SK-N-SH treated with all-trans-retinoic acid at 6 μM for 48 hours (cell line): Measurements from ENCODE around the gene SYNJ1.

Experiments
- ATAC-seq: fragments of 200-7000 bp; cut with Tn5 transposase; 3 replicates; pipeline ENCODE4 v1.9.1; 2020; ENCODE audit warnings: mild to moderate bottlenecking, moderate library complexity
- ARNTL ChIP-seq: fragments of 450-650 bp; formaldehyde crosslinking; IDR thresholded peaks from 2 replicates; pipeline ENCODE4 v1.5.0; 2020; ENCODE audit warnings: low read depth, mild to moderate bottlenecking, moderate library complexity, borderline replicate concordance
- BACH2 ChIP-seq: fragments of 250-450 bp; sonication (Bioruptor Pico); IDR thresholded peaks from 2 replicates; pipeline ENCODE4 v1.9.0; 2021; ENCODE audit warnings: mild to moderate bottlenecking, borderline replicate concordance
- CREB5 ChIP-seq: fragments of 250-450 bp; sonication (Bioruptor Pico); IDR thresholded peaks from 2 replicates; pipeline ENCODE4 v1.5.1; 2020; ENCODE audit warnings: low read depth, mild to moderate bottlenecking, moderate library complexity
- CSDC2 ChIP-seq: fragments of 250-450 bp; sonication (Bioruptor Pico); IDR thresholded peaks from 2 replicates; pipeline ENCODE4 v1.5.0; 2020; ENCODE audit warnings: mild to moderate bottlenecking, moderate library complexity
- CSRNP3 ChIP-seq: fragments of 250-450 bp; sonication (Bioruptor Pico); IDR thresholded peaks from 2 replicates; pipeline ENCODE4 v1.5.1; 2021; ENCODE audit warnings: mild to moderate bottlenecking, moderate library complexity
- ESRRG ChIP-seq: fragments of 250-450 bp; sonication (Bioruptor Pico); IDR thresholded peaks from 2 replicates; pipeline ENCODE4 v1.6.1; 2021; ENCODE audit warnings: mild to moderate bottlenecking
- ISL1 ChIP-seq: fragments of 250-450 bp; sonication (Bioruptor Pico); IDR thresholded peaks from 2 replicates; pipeline ENCODE4 v2.1.2; 2022; ENCODE audit warnings: mild to moderate bottlenecking, moderate library complexity
- OSR1 ChIP-seq: fragments of 250-450 bp; sonication (Bioruptor Pico); IDR thresholded peaks from 2 replicates; pipeline ENCODE4 v1.8.0; 2022; ENCODE audit warnings: moderate library complexity, mild to moderate bottlenecking, inconsistent platforms
- POU6F1 ChIP-seq: fragments of 250-450 bp; sonication (Bioruptor Pico); IDR thresholded peaks from 2 replicates; pipeline ENCODE4 v1.8.0; 2021; ENCODE audit warnings: low read depth, mild to moderate bottlenecking, moderate library complexity, borderline replicate concordance
- PPARA ChIP-seq: fragments of 250-450 bp; sonication (Bioruptor Pico); IDR thresholded peaks from 2 replicates; pipeline ENCODE4 v1.5.0; 2020; ENCODE audit warnings: mild to moderate bottlenecking, borderline replicate concordance
- RARB ChIP-seq: fragments of 250-450 bp; sonication (Bioruptor Pico); IDR thresholded peaks from 2 replicates; pipeline ENCODE4 v1.8.0; 2021; ENCODE audit warnings: mild to moderate bottlenecking, moderate library complexity
- SNAI2 ChIP-seq: fragments of 250-450 bp; sonication (Bioruptor Pico); IDR thresholded peaks from 2 replicates; pipeline ENCODE4 v1.5.0; 2020; ENCODE audit warnings: mild to moderate bottlenecking, moderate library complexity
- TCF4 ChIP-seq: fragments of 250-450 bp; sonication (Bioruptor Pico); IDR thresholded peaks from 2 replicates; pipeline ENCODE4 v1.8.0; 2021; ENCODE audit warnings: mild to moderate bottlenecking, moderate library complexity, borderline replicate concordance
- TOX ChIP-seq: fragments of 250-450 bp; sonication (Bioruptor Pico); IDR thresholded peaks from 2 replicates; pipeline ENCODE4 v1.8.0; 2021; ENCODE audit warnings: mild to moderate bottlenecking, moderate library complexity, borderline replicate concordance
- TSHZ2 ChIP-seq: fragments of 250-450 bp; sonication (Bioruptor Pico); IDR thresholded peaks from 2 replicates; pipeline ENCODE4 v1.5.0; 2020; ENCODE audit warnings: mild to moderate bottlenecking, moderate library complexity
- ZC3H10 ChIP-seq: fragments of 250-450 bp; sonication (Bioruptor Pico); IDR thresholded peaks from 2 replicates; pipeline ENCODE4 v1.5.1; 2021; ENCODE audit warnings: mild to moderate bottlenecking, moderate library complexity
- ZFP3 ChIP-seq: fragments of 250-450 bp; sonication (Bioruptor Pico); IDR thresholded peaks from 2 replicates; pipeline ENCODE4 v1.5.0; 2020; ENCODE audit warnings: mild to moderate bottlenecking, moderate library complexity
- ZFP30 ChIP-seq: fragments of 450-650 bp; formaldehyde crosslinking; IDR thresholded peaks from 2 replicates; pipeline ENCODE4 v1.5.0; 2022; ENCODE audit warnings: mild to moderate bottlenecking, moderate library complexity
- ZNF70 ChIP-seq: fragments of 450-650 bp; formaldehyde crosslinking; IDR thresholded peaks from 2 replicates; pipeline ENCODE4 v1.5.0; 2020; ENCODE audit warnings: mild to moderate bottlenecking, moderate library complexity
- ZNF8 ChIP-seq: fragments of 450-650 bp; formaldehyde crosslinking; IDR thresholded peaks from 2 replicates; pipeline ENCODE4 v1.5.0; 2020; ENCODE audit warnings: mild to moderate bottlenecking, moderate library complexity

The SYNJ1 gene

GRCh38 chr21:32733990-32734613 is 6.3 kb upstream of the SYNJ1 start (continued):
- TF ChIP-seq CREB5 (CRISPR knock-in tag) (no peak), BACH2 (CRISPR knock-in tag) (no peak), ARNTL (CRISPR knock-in tag) (no peak), RARB (CRISPR knock-in tag) (no peak), ZNF70 (CRISPR knock-in tag) (no peak), ZFP30 (CRISPR knock-in tag) (no peak), ZFP3 (CRISPR knock-in tag) (no peak)

- ATAC-seq: no peak
- TF ChIP-seq ARNTL (CRISPR knock-in tag) (no peak), ZC3H10 (no peak), ISL1 (no peak), TCF4 (CRISPR knock-in tag) (no peak), PPARA (CRISPR knock-in tag) (no peak), CSRNP3 (CRISPR knock-in tag) (no peak)
- TF ChIP-seq, all 23 proteins: peak for 0
These were observed 5.5 kb upstream of the SYNJ1 start for GRCh38 chr21:32733356-32733755.

GRCh38 chr21:32732544-32732943 is 4.7 kb upstream of the SYNJ1 start:
- TF ChIP-seq CSRNP3 (CRISPR knock-in tag) (no peak), PPARA (CRISPR knock-in tag) (no peak), ZNF70 (CRISPR knock-in tag) (no peak), TCF4 (CRISPR knock-in tag) (no peak), OSR1 (CRISPR knock-in tag) (no peak), ESRRG (no peak)
- ATAC-seq: no peak

- ATAC-seq: no peak
- TF ChIP-seq ZC3H10 (no peak), ESRRG (no peak), CSDC2 (CRISPR knock-in tag) (no peak), OSR1 (CRISPR knock-in tag) (no peak), PPARA (CRISPR knock-in tag) (no peak), TOX (CRISPR knock-in tag) (no peak), TCF4 (CRISPR knock-in tag) (no peak), SNAI2 (CRISPR knock-in tag) (no peak), CREB5 (CRISPR knock-in tag) (no peak), ARNTL (CRISPR knock-in tag) (no peak), ZNF8 (no peak), ZFP3 (CRISPR knock-in tag) (no peak), TSHZ2 (CRISPR knock-in tag) (no peak), POU6F1 (CRISPR knock-in tag) (no peak), ISL1 (no peak)
These were observed 1.0 kb upstream of the SYNJ1 start for GRCh38 chr21:32728848-32729247.
